ENCODE results near the gene NPSR1. TPM values are rescaled to one million over a fixed set of nuclear protein-coding genes. Genes with fewer than 3 reads are reported as not detected.

NPSR1 gene
- total RNA-seq, 1 donor from 2014 or later: not detected

DNA sequence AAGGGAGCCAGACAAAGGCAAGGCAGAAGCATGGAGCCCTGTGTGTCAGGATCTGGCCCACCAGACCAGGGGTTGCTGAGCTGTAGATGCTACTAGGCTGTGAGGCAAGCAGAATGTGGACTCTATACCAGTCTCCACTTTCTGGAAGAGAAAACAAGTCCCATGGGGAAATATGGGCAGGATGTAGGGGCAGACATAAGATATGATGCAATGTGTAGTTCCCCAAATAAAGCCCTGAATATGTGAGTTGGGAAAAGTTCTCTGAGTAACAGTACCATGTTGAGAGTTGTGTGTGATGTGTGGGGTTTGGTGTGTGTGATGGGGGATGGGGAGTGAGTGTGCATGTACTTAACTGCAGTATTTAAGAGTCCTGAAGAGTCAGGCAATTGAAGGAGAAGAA lies 62.3 kb downstream of the NPSR1 start:
- no peaks in the 10 kb centered on the region for H3K36me3 ChIP-seq
- no peak for DNase-seq
- no peaks in the 10 kb centered on the region for H3K9me3 ChIP-seq (replicated peaks)
- H3K27me3 ChIP-seq (ENCODE audit: low read depth): no peaks in the 10 kb centered on the region
- no peak overlapping the region for H3K4me3 ChIP-seq
- no peak overlapping the region for H3K27ac ChIP-seq (replicated peaks)
- H3K4me1 ChIP-seq: peaks cover 16% of the 10 kb centered on the region
- intact Hi-C loops (cut with micrococcal nuclease): no loop called here
- TF ChIP-seq, protein P1, sequence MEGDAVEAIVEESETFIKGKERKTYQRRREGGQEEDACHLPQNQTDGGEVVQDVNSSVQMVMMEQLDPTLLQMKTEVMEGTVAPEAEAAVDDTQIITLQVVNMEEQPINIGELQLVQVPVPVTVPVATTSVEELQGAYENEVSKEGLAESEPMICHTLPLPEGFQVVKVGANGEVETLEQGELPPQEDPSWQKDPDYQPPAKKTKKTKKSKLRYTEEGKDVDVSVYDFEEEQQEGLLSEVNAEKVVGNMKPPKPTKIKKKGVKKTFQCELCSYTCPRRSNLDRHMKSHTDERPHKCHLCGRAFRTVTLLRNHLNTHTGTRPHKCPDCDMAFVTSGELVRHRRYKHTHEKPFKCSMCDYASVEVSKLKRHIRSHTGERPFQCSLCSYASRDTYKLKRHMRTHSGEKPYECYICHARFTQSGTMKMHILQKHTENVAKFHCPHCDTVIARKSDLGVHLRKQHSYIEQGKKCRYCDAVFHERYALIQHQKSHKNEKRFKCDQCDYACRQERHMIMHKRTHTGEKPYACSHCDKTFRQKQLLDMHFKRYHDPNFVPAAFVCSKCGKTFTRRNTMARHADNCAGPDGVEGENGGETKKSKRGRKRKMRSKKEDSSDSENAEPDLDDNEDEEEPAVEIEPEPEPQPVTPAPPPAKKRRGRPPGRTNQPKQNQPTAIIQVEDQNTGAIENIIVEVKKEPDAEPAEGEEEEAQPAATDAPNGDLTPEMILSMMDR (IDR thresholded peaks at IDR 0.05; ENCODE audit: borderline replicate concordance): no peak

DNA sequence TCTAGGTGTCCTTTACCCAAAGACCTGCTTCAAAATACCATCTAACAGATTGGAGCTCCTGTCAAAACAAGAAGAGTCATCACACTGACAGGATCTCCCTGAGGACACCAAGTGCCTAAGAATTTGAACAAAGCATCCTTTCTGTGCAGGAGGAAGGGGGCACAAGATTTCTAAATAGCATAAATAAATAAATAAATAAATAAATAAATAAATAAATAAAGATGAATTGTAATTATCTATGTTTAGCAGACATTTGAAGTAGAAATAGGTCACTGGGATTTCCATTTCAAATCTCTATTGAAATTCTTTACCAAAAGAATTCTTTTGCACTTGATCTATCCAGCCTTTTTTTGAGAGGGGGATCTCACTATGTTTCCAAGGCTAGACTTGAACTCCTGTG lies 65.3 kb downstream of the NPSR1 start:
- Histone ChIP-seq H3K4me1 (peaks cover 16% of the 10 kb centered on the region), H3K27ac (replicated peaks) (no peak overlapping the region), H3K36me3 (no peaks in the 10 kb centered on the region), H3K27me3 (ENCODE audit: low read depth) (no peaks in the 10 kb centered on the region), H3K9me3 (replicated peaks) (no peaks in the 10 kb centered on the region), H3K4me3 (no peak overlapping the region)
- TF ChIP-seq, protein P1 (IDR thresholded peaks at IDR 0.05; ENCODE audit: borderline replicate concordance): no peak
- DNase-seq: no peak
- intact Hi-C loops (cut with micrococcal nuclease): no loop called here

DNA sequence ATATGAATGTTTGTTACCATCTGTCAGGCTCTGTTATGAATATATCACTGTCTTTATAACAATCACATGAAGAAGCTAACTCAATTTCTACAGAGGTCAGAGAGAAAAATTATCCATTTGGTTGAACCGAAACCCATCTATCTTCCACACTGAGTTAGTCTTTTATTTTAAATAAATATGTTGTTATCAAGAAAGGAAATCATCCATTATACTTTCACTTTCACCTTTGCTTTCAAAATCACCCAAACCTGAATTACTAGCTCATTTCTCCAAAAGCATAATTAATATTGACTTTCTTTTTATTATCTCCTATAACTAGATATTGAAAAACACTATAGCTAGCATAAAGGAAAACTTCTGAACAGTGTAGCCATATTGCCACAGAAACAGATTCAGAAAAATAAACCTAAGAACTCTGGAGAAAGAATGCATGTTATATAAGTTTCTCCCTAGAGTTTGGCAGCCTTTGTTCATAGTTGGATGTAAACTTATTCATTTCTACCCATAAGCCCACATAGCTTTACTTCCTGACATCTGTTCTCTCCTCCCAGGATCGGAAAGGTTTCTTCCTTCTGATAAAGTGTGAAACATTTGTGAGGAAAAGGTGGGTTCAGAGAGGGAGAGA lies 66.0 kb downstream of the NPSR1 start:
- no peaks in the 10 kb centered on the region for H3K27me3 ChIP-seq (ENCODE audit: low read depth)
- TF ChIP-seq, protein P1 (IDR thresholded peaks at IDR 0.05; ENCODE audit: borderline replicate concordance): no peak
- no peaks in the 10 kb centered on the region for H3K9me3 ChIP-seq (replicated peaks)
- H3K4me1 ChIP-seq: peaks cover 16% of the 10 kb centered on the region
- intact Hi-C loops (cut with micrococcal nuclease): no loop called here
- no peak overlapping the region for H3K27ac ChIP-seq (replicated peaks)
- no peak overlapping the region for H3K4me3 ChIP-seq
- H3K36me3 ChIP-seq: no peaks in the 10 kb centered on the region
- DNase-seq: no peak

DNA sequence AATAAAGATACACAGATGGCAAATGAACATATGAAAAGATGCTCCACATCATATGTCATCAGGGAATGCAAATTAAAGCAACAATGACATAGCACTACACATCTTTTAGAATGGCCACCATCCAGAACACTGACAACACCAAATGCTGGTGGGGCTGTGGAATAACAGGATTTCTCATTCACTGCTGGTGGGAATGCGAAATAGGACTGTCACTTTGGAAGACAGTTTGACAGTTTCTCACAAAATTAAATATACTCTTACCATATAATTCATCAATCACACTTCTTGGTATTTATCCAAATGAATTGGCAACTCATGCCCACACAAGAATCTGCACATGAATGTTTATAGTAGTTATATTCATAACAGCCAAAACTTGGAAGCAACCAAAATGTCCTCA lies 68.2 kb downstream of the NPSR1 start:
- Histone ChIP-seq H3K27me3 (ENCODE audit: low read depth) (no peaks in the 10 kb centered on the region), H3K36me3 (no peaks in the 10 kb centered on the region), H3K27ac (replicated peaks) (no peak overlapping the region), H3K4me3 (no peak overlapping the region), H3K4me1 (peaks cover 11% of the 10 kb centered on the region), H3K9me3 (replicated peaks) (no peaks in the 10 kb centered on the region)
- intact Hi-C loops (cut with micrococcal nuclease): no loop called here
- TF ChIP-seq, protein P1 (IDR thresholded peaks at IDR 0.05; ENCODE audit: borderline replicate concordance): no peak
- DNase-seq: no peak

DNA sequence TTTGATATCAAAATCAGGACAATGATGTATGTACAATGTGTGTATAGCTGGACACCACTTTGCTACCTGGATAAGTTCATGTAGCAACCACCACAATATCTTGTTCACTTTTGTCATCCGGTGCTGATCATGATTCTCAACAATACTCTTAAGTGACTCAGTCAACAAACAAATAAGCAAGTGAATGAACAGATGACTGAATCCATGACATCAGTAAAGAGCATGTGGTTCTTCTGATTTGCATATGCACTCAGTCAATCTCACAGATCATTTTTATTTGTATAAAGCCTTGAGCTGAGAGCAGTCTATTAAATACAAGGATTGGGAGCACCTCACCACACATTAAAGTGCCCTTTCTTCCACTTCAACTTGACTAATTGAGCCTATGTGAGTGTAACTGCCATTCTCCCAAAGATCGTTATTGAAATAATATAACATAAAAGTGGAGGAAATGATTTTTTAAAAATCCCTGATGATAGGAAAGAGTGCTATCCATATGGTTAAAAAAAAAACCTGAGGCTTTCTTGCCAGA lies 69.5 kb downstream of the NPSR1 start:
- H3K4me3 ChIP-seq: no peak overlapping the region
- intact Hi-C loops (cut with micrococcal nuclease): no loop called here
- TF ChIP-seq, protein P1 (IDR thresholded peaks at IDR 0.05; ENCODE audit: borderline replicate concordance): no peak
- H3K27me3 ChIP-seq (ENCODE audit: low read depth): no peaks in the 10 kb centered on the region
- H3K4me1 ChIP-seq: peaks cover 11% of the 10 kb centered on the region
- DNase-seq: no peak
- H3K9me3 ChIP-seq (replicated peaks): no peaks in the 10 kb centered on the region
- H3K27ac ChIP-seq (replicated peaks): no peak overlapping the region
- H3K36me3 ChIP-seq: no peaks in the 10 kb centered on the region
